ENCODE data around the gene GALNT3. TPM values are rescaled to one million over a fixed set of nuclear protein-coding genes. Genes with fewer than 3 reads are reported as not detected.

The GALNT3 gene
- polyA plus RNA-seq, 1 donor from 2014 or later, result 4.1 TPM

GRCh38 chr2:165779706-165780105 is 14.3 kb downstream of the GALNT3 start:
- H3K4me3 Mint-ChIP-seq, result no peak overlapping the region
- peaks cover 3 to 11% (median 11%) of the 10 kb centered on the region in 3 donors for H3K4me1 Mint-ChIP-seq
- peaks cover 2 to 8% (median 2%) of the 10 kb centered on the region in 3 donors for H3K9me3 Mint-ChIP-seq
- H3K27me3 Mint-ChIP-seq, result no peaks in the 10 kb centered on the region
- H3K36me3 Mint-ChIP-seq, result peaks cover 10% of the 10 kb centered on the region
- H3K27ac Mint-ChIP-seq, result no peak overlapping the region

- Mint-ChIP-seq H3K4me3 (no peak overlapping the region), H3K27ac (peak overlapping the region in 1 of 3 donors; percentile 88)
Measured at GRCh38 chr2:165778653-165779451, 15.2 kb downstream of the GALNT3 start.

GRCh38 chr2:165778187-165778556 is 15.9 kb downstream of the GALNT3 start:
- peaks cover 3 to 17% (median 11%) of the 10 kb centered on the region in 3 donors for H3K4me1 Mint-ChIP-seq
- peaks cover 11% of the 10 kb centered on the region for H3K36me3 Mint-ChIP-seq
- no peak overlapping the region for H3K4me3 Mint-ChIP-seq
- H3K9me3 Mint-ChIP-seq, result peaks cover 2 to 18% (median 5%) of the 10 kb centered on the region in 3 donors
- H3K27me3 Mint-ChIP-seq, result no peaks in the 10 kb centered on the region
- peak overlapping the region in 1 of 3 donors; percentile 88 for H3K27ac Mint-ChIP-seq

More at GRCh38 chr2:165778653-165779451, 15.2 kb downstream of the GALNT3 start:
- peaks cover 7% of the 10 kb centered on the region for H3K36me3 Mint-ChIP-seq
- peaks cover 2 to 11% (median 2%) of the 10 kb centered on the region in 3 donors for H3K9me3 Mint-ChIP-seq
- peaks cover 3 to 13% (median 11%) of the 10 kb centered on the region in 3 donors for H3K4me1 Mint-ChIP-seq
- no peaks in the 10 kb centered on the region for H3K27me3 Mint-ChIP-seq

- Mint-ChIP-seq H3K4me1 (peaks cover 5 to 18% (median 11%) of the 10 kb centered on the region in 3 donors), H3K27ac (peak overlapping the region in 1 of 3 donors; percentile 88), H3K27me3 (no peaks in the 10 kb centered on the region), H3K9me3 (peaks cover 2 to 18% (median 8%) of the 10 kb centered on the region in 3 donors), H3K36me3 (peaks cover 15% of the 10 kb centered on the region), H3K4me3 (no peak overlapping the region)
Measured at GRCh38 chr2:165777522-165778186, 16.4 kb downstream of the GALNT3 start.

- Mint-ChIP-seq H3K4me3 (no peak overlapping the region), H3K36me3 (peaks cover 18% of the 10 kb centered on the region), H3K27ac (no peak overlapping the region), H3K27me3 (no peaks in the 10 kb centered on the region), H3K9me3 (peaks cover 2 to 18% (median 10%) of the 10 kb centered on the region in 3 donors), H3K4me1 (peaks cover 5 to 18% (median 13%) of the 10 kb centered on the region in 3 donors)
Measured at GRCh38 chr2:165776796-165777195, 17.3 kb downstream of the GALNT3 start.

GRCh38 chr2:165776013-165776412 is 18.0 kb downstream of the GALNT3 start:
- no peak overlapping the region for H3K27ac Mint-ChIP-seq
- peaks cover 2 to 18% (median 10%) of the 10 kb centered on the region in 3 donors for H3K9me3 Mint-ChIP-seq
- peaks cover 5 to 18% (median 13%) of the 10 kb centered on the region in 3 donors for H3K4me1 Mint-ChIP-seq

GRCh38 chr2:165773684-165774083 is 20.4 kb downstream of the GALNT3 start:
- Mint-ChIP-seq H3K4me1 (peaks cover 5 to 18% (median 13%) of the 10 kb centered on the region in 3 donors), H3K27ac (no peak overlapping the region), H3K36me3 (peaks cover 19% of the 10 kb centered on the region), H3K27me3 (no peaks in the 10 kb centered on the region), H3K9me3 (peaks cover 0 to 10% (median 8%) of the 10 kb centered on the region in 3 donors), H3K4me3 (no peak overlapping the region)

More at GRCh38 chr2:165776013-165776412, 18.0 kb downstream of the GALNT3 start:
- Mint-ChIP-seq H3K4me3 (no peak overlapping the region), H3K27me3 (no peaks in the 10 kb centered on the region), H3K36me3 (peaks cover 18% of the 10 kb centered on the region)

GRCh38 chr2:165772183-165772582 is 21.9 kb downstream of the GALNT3 start:
- Mint-ChIP-seq H3K36me3 (peaks cover 19% of the 10 kb centered on the region), H3K27me3 (no peaks in the 10 kb centered on the region), H3K27ac (no peak overlapping the region), H3K4me3 (peak overlapping the region in 1 of 4 donors; percentile 49), H3K9me3 (peaks cover 0 to 10% (median 8%) of the 10 kb centered on the region in 3 donors), H3K4me1 (peaks cover 2 to 11% (median 2%) of the 10 kb centered on the region in 3 donors)

- no peaks in the 10 kb centered on the region for H3K27me3 Mint-ChIP-seq
- H3K9me3 Mint-ChIP-seq, result no peaks in the 10 kb centered on the region
- no peak overlapping the region for H3K4me3 Mint-ChIP-seq
- no peak overlapping the region for H3K27ac Mint-ChIP-seq
- peaks cover 0 to 1% (median 0%) of the 10 kb centered on the region in 3 donors for H3K4me1 Mint-ChIP-seq
- peaks cover 8% of the 10 kb centered on the region for H3K36me3 Mint-ChIP-seq
Measured at GRCh38 chr2:165766326-165766927, 27.6 kb downstream of the GALNT3 start.

GRCh38 chr2:165762723-165763122 is 31.3 kb downstream of the GALNT3 start:
- Mint-ChIP-seq H3K36me3 (peaks cover 4% of the 10 kb centered on the region), H3K4me3 (no peak overlapping the region), H3K27me3 (no peaks in the 10 kb centered on the region), H3K9me3 (no peaks in the 10 kb centered on the region), H3K4me1 (peaks cover 0 to 1% (median 0%) of the 10 kb centered on the region in 3 donors), H3K27ac (no peak overlapping the region)

- Mint-ChIP-seq H3K36me3 (peaks cover 2% of the 10 kb centered on the region), H3K9me3 (no peaks in the 10 kb centered on the region), H3K4me3 (no peak overlapping the region), H3K27me3 (no peaks in the 10 kb centered on the region), H3K4me1 (no peaks in the 10 kb centered on the region), H3K27ac (no peak overlapping the region)
Measured at GRCh38 chr2:165757906-165758675, 36.0 kb downstream of the GALNT3 start.

GRCh38 chr2:165746501-165746900 is 47.5 kb downstream of the GALNT3 start:
- H3K27ac Mint-ChIP-seq, result no peak overlapping the region
- peaks cover 7% of the 10 kb centered on the region for H3K36me3 Mint-ChIP-seq
- peaks cover 0 to 2% (median 0%) of the 10 kb centered on the region in 3 donors for H3K9me3 Mint-ChIP-seq
- no peaks in the 10 kb centered on the region for H3K27me3 Mint-ChIP-seq
- no peak overlapping the region for H3K4me3 Mint-ChIP-seq
- H3K4me1 Mint-ChIP-seq, result peaks cover 10 to 14% (median 10%) of the 10 kb centered on the region in 3 donors

GRCh38 chr2:165745916-165746315 is 48.1 kb downstream of the GALNT3 start:
- no peaks in the 10 kb centered on the region for H3K27me3 Mint-ChIP-seq
- H3K36me3 Mint-ChIP-seq, result peaks cover 7% of the 10 kb centered on the region
- no peak overlapping the region for H3K27ac Mint-ChIP-seq
- H3K9me3 Mint-ChIP-seq, result peaks cover 0 to 2% (median 0%) of the 10 kb centered on the region in 3 donors
- peaks cover 10 to 14% (median 10%) of the 10 kb centered on the region in 3 donors for H3K4me1 Mint-ChIP-seq
- no peak overlapping the region for H3K4me3 Mint-ChIP-seq

GRCh38 chr2:165743442-165743841 is 50.6 kb downstream of the GALNT3 start:
- H3K4me3 Mint-ChIP-seq, result no peak overlapping the region
- peaks cover 2% of the 10 kb centered on the region for H3K36me3 Mint-ChIP-seq
- peaks cover 1% of the 10 kb centered on the region for H3K27me3 Mint-ChIP-seq
- H3K4me1 Mint-ChIP-seq, result peaks cover 10 to 14% (median 10%) of the 10 kb centered on the region in 3 donors
- peaks cover 0 to 3% (median 2%) of the 10 kb centered on the region in 3 donors for H3K9me3 Mint-ChIP-seq
- peak overlapping the region in 2 of 3 donors; percentile 7 to 15 for H3K27ac Mint-ChIP-seq
